H1 (cell line): ENCODE results near the gene PFDN1. TPM values are rescaled to one million over a fixed set of nuclear protein-coding genes. Genes with fewer than 3 reads are reported as not detected.

Experiments used
- CTCF ChIA-PET: fragments of 300-600 bp; sonication (Branson Sonifier 250); formaldehyde crosslinking; loops from one replicate; lab custom pipeline; 2021; ENCODE audit not compliant: partially characterized antibody; lab: Charles Lee
- POLR2A ChIA-PET: fragments of 300-600 bp; sonication (Branson Sonifier 250); formaldehyde crosslinking; loops from one replicate; lab custom pipeline; 2021; ENCODE audit warnings: inconsistent platforms; ENCODE audit not compliant: partially characterized antibody; lab: Charles Lee
- DNase-seq, 2 experiments: peaks; one replicate each; pipeline versions ENCODE4 v3.0.0 to v3.0.0-alpha.2; 2010 to 2022; ENCODE audit warnings: low spot score in 2 of 2, low read depth in 1 of 2, mixed read lengths in 1 of 2
- FAIRE-seq: peaks from 2 replicates; lab custom pipeline; 2011; peaks lifted over from hg19 to GRCh38; lab: Jason Lieb, UNC
- H2AFZ ChIP-seq: 2 replicates; pipeline ENCODE4 v1.8.1; 2012; ENCODE audit warnings: low read length, inconsistent platforms
- H2AK5ac ChIP-seq: 2 replicates; pipeline ENCODE4 v1.6.1; 2013; ENCODE audit warnings: low read depth, low read length
- H2BK120ac ChIP-seq: replicated peaks from 2 replicates; pipeline ENCODE3; 2013; ENCODE audit warnings: low read depth, low read length, inconsistent platforms
- H2BK12ac ChIP-seq: 2 replicates; pipeline ENCODE4 v1.6.1; 2013; ENCODE audit warnings: low read depth, low read length
- H2BK15ac ChIP-seq: 2 replicates; pipeline ENCODE4 v1.6.1; 2013; ENCODE audit warnings: low read length
- H2BK20ac ChIP-seq: 2 replicates; pipeline ENCODE4 v1.6.1; 2013; ENCODE audit warnings: low read length
- H2BK5ac ChIP-seq: 2 replicates; pipeline ENCODE4 v1.6.1; 2013; ENCODE audit warnings: low read depth, low read length
- H3K14ac ChIP-seq: 2 replicates; pipeline ENCODE4 v1.6.1; 2013; ENCODE audit warnings: inconsistent platforms; ENCODE audit not compliant: insufficient read length
- H3K18ac ChIP-seq: 2 replicates; pipeline ENCODE4 v1.6.1; 2013; ENCODE audit warnings: low read length; ENCODE audit errors: extremely low read depth
- H3K23ac ChIP-seq: 2 replicates; pipeline ENCODE4 v1.6.1; 2013; ENCODE audit warnings: inconsistent platforms; ENCODE audit not compliant: insufficient read length
- H3K23me2 ChIP-seq: 2 replicates; pipeline ENCODE4 v1.6.1; 2013; ENCODE audit warnings: low read depth, low read length
- H3K27ac ChIP-seq: 2 replicates; pipeline ENCODE4 v1.6.1; 2011; ENCODE audit warnings: low read depth, low read length, inconsistent platforms
- H3K27me3 ChIP-seq, 4 experiments: replicated peaks in 1 of 4; 1 replicate in 1 of 4; 2 replicates in 3 of 4; pipeline versions ENCODE4 v1.6.1 to v1.8.1; 2011 to 2013; ENCODE audit warnings: low read length in 3 of 4, mild to moderate bottlenecking in 3 of 4, inconsistent platforms in 2 of 4, mixed read lengths in 2 of 4, moderate library complexity in 1 of 4; ENCODE audit not compliant: control insufficient read depth in 3 of 4, insufficient read depth in 3 of 4; ENCODE audit errors: extremely low read depth in 1 of 4
- H3K36me3 ChIP-seq, 4 experiments: 2 replicates each; pipeline versions ENCODE4 v1.6.1 to v1.8.1; 2011 to 2013; ENCODE audit warnings: mild to moderate bottlenecking in 4 of 4, low read length in 3 of 4, moderate library complexity in 2 of 4, control low read depth in 1 of 4, inconsistent platforms in 1 of 4; ENCODE audit not compliant: insufficient read depth in 4 of 4, control insufficient read depth in 2 of 4
- H3K4ac ChIP-seq: replicated peaks from 2 replicates; pipeline ENCODE3; 2013; ENCODE audit warnings: low read length, low read depth, mixed read lengths, inconsistent platforms; ENCODE audit not compliant: insufficient read length
- H3K4me1 ChIP-seq, 4 experiments: replicated peaks in 1 of 4; 1 replicate in 1 of 4; 2 replicates in 3 of 4; pipeline versions ENCODE4 v1.6.1 to v1.8.1; 2011 to 2013; ENCODE audit warnings: low read length in 3 of 4, inconsistent platforms in 2 of 4, mixed read lengths in 1 of 4; ENCODE audit not compliant: insufficient read depth in 4 of 4, control insufficient read depth in 3 of 4
- H3K4me2 ChIP-seq, 2 experiments: 2 replicates each; pipeline versions ENCODE4 v1.6.1 to v1.8.1; 2011 to 2013; ENCODE audit warnings: low read depth in 2 of 2, low read length in 2 of 2, control low read depth in 1 of 2, inconsistent platforms in 1 of 2, mild to moderate bottlenecking in 1 of 2; ENCODE audit not compliant: insufficient read depth in 1 of 2
- H3K4me3 ChIP-seq, 4 experiments: fragments of 200-600, 300-600 bp in 1 of 4; sonication (generic), shearing (Covaris generic), sonication (Bioruptor Twin) in 1 of 4; 2 replicates each; pipeline versions ENCODE4 v1.5.1 to v1.8.1; 2011 to 2016; ENCODE audit warnings: low read length in 4 of 4, low read depth in 3 of 4, control low read depth in 2 of 4, inconsistent platforms in 2 of 4, mild to moderate bottlenecking in 2 of 4, mixed read lengths in 1 of 4, moderate library complexity in 1 of 4; ENCODE audit not compliant: insufficient read depth in 2 of 4; ENCODE audit errors: extremely low read depth in 1 of 4
- H3K56ac ChIP-seq: replicated peaks from 2 replicates; pipeline ENCODE3; 2013; ENCODE audit warnings: low read depth, mild to moderate bottlenecking, mixed read lengths, low read length, inconsistent platforms; ENCODE audit not compliant: insufficient read length
- H3K79me1 ChIP-seq: 2 replicates; pipeline ENCODE4 v1.6.1; 2013; ENCODE audit warnings: low read depth, low read length, control low read depth
- H3K79me2 ChIP-seq, 2 experiments: 2 replicates each; pipeline versions ENCODE4 v1.6.1 to v1.8.1; 2012 to 2013; ENCODE audit warnings: low read length in 2 of 2, mild to moderate bottlenecking in 2 of 2, inconsistent platforms in 1 of 2; ENCODE audit not compliant: insufficient read depth in 2 of 2, control insufficient read depth in 1 of 2
- H3K9ac ChIP-seq, 4 experiments: replicated peaks in 1 of 4; 1 replicate in 1 of 4; 2 replicates in 3 of 4; pipeline versions ENCODE4 v1.6.1 to v1.8.1; 2011 to 2013; ENCODE audit warnings: low read depth in 3 of 4, low read length in 3 of 4, control low read depth in 2 of 4, mild to moderate bottlenecking in 2 of 4, moderate library complexity in 2 of 4, inconsistent platforms in 1 of 4; ENCODE audit errors: extremely low read depth in 1 of 4
- H3K9me3 ChIP-seq, 2 experiments: 2 replicates each; pipeline versions ENCODE4 v1.6.1 to v1.8.1; 2012 to 2013; ENCODE audit warnings: mild to moderate bottlenecking in 2 of 2, moderate library complexity in 2 of 2, control low read depth in 1 of 2, inconsistent platforms in 1 of 2, low read depth in 1 of 2, low read length in 1 of 2, mixed read lengths in 1 of 2; ENCODE audit not compliant: insufficient read depth in 2 of 2
- H4K20me1 ChIP-seq, 2 experiments: replicated peaks in 1 of 2; 2 replicates each; pipeline versions ENCODE3 to v1.8.1; 2011 to 2013; ENCODE audit warnings: inconsistent platforms in 2 of 2, low read length in 2 of 2, mild to moderate bottlenecking in 1 of 2; ENCODE audit not compliant: insufficient read depth in 2 of 2, control insufficient read depth in 1 of 2
- H4K5ac ChIP-seq: 2 replicates; pipeline ENCODE4 v1.6.1; 2013; ENCODE audit warnings: low read length, low read depth, mixed read lengths, inconsistent platforms; ENCODE audit not compliant: insufficient read length
- H4K8ac ChIP-seq: 2 replicates; pipeline ENCODE4 v1.8.0; 2013; ENCODE audit warnings: mild to moderate bottlenecking, moderate library complexity, low read length, inconsistent platforms; ENCODE audit not compliant: insufficient read depth; ENCODE audit errors: extremely low read depth
- H4K91ac ChIP-seq: replicated peaks from 2 replicates; pipeline ENCODE3; 2013; ENCODE audit warnings: low read length, mixed read lengths, inconsistent platforms; ENCODE audit not compliant: insufficient read length
- ASH2L ChIP-seq: fragments of 200-600, 300-600 bp; sonication (generic); IDR thresholded peaks from one replicate; pipeline ENCODE4 v1.7.1; 2017; ENCODE audit warnings: low read length
- ATF3 ChIP-seq: IDR thresholded peaks from 2 replicates; pipeline ENCODE4 v1.6.1; 2011; ENCODE audit warnings: low read depth, mild to moderate bottlenecking, low read length; ENCODE audit not compliant: insufficient read depth
- CHD2 ChIP-seq: IDR thresholded peaks from 2 replicates; pipeline ENCODE4 v1.6.1; 2012; ENCODE audit warnings: low read length, improper control_type of control experiment
- CREB1 ChIP-seq: IDR thresholded peaks from 2 replicates; pipeline ENCODE4 v1.6.1; 2012; ENCODE audit warnings: inconsistent platforms
- CTBP2 ChIP-seq: IDR thresholded peaks from 2 replicates; pipeline ENCODE4 v1.7.0; 2011; ENCODE audit warnings: borderline replicate concordance, mild to moderate bottlenecking, moderate library complexity, mixed read lengths, low read length; ENCODE audit not compliant: insufficient read depth, insufficient read length
- NRF1 ChIP-seq: IDR thresholded peaks from 2 replicates; pipeline ENCODE4 v1.6.1; 2011; ENCODE audit warnings: mild to moderate bottlenecking, low read depth, low read length, improper control_type of control experiment
- RFX5 ChIP-seq: IDR thresholded peaks from 2 replicates; pipeline ENCODE4 v1.6.1; 2011; ENCODE audit warnings: low read depth, low read length, improper control_type of control experiment, borderline replicate concordance
- SRF ChIP-seq: IDR thresholded peaks from 2 replicates; pipeline ENCODE4 v1.6.1; 2011; ENCODE audit warnings: mild to moderate bottlenecking, low read depth, low read length, moderate library complexity
- SUZ12 ChIP-seq: fragments of 200-600 bp; sonication (generic); IDR thresholded peaks from 2 replicates; pipeline ENCODE4 v1.6.1; 2012; ENCODE audit warnings: mild to moderate bottlenecking, inconsistent platforms, low read length, moderate library complexity, mixed read lengths
- TAF1 ChIP-seq: IDR thresholded peaks from 2 replicates; pipeline ENCODE4 v1.6.1; 2011; ENCODE audit warnings: mild to moderate bottlenecking, low read depth, low read length
- whole genome bisulfite sequencing, 2 experiments: shearing (Covaris generic) in 1 of 2; methylation state at CpG; one replicate each; pipeline versions ENCODE4 v1.1.6 to v1.1.7; 2013 to 2015; ENCODE audit warnings: low lambda C conversion rate in 2 of 2, mixed read lengths in 2 of 2, inconsistent platforms in 1 of 2, low coverage in 1 of 2, missing lambda C conversion rate in 1 of 2; ENCODE audit not compliant: insufficient replicate concordance in 2 of 2, insufficient coverage in 1 of 2, insufficient read length in 1 of 2; ENCODE audit errors: extremely low coverage in 1 of 2, missing lambda C conversion rate in 1 of 2; 5-methylcytosine and 5-hydroxymethylcytosine counted together
- polyA plus RNA-seq, 7 experiments: library from polyadenylated mRNA; depleted of rRNA in 3 of 7; stranded (reverse) in 5 of 7; unstranded in 2 of 7; fragments of >200 nt in 5 of 7; fragments of 200-250 nt in 2 of 7; gene quantifications; 1 replicate in 5 of 7; 2 replicates in 1 of 7; 4 replicates in 1 of 7; pipeline versions ENCODE4 v1.2.1 to v1.2.3, GENCODE V29; 2011 to 2013; ENCODE audit warnings: missing spikeins in 2 of 7, mixed read lengths in 2 of 7
- total RNA-seq: library from RNA; stranded (reverse); fragmentation: NEBNext Ultra II Directional; extraction: Animal tissue kit (Norgen Biotek cat#: 25700); gene quantifications from 2 replicates; pipeline ENCODE4 v1.2.1, GENCODE V29; 2021

The PFDN1 gene
- total and polyA plus RNA-seq, 2 of the 8 experiments (the other 6 are each of a cell fraction or from before 2014, with no cell fraction given), result 53.0 to 89.6 TPM

- Histone ChIP-seq H2AFZ (peak within 1 kb of the TSS; percentile 70), H2BK120ac (no peak within 1 kb of the TSS), H4K20me1 (peaks cover 0 to 4% of the 10 kb centered on the region in 2 experiments), H2BK20ac (no peak within 1 kb of the TSS), H2BK15ac (no peak within 1 kb of the TSS), H3K14ac (no peak within 1 kb of the TSS), H3K9ac (peak within 1 kb of the TSS in 3 of 4 experiments; percentile 14 to 53 (median 42); a peak in 5 of 7 replicates), H2BK12ac (no peak within 1 kb of the TSS), H2BK5ac (no peak within 1 kb of the TSS; the same call in 1 of the 2 replicates), H4K5ac (no peak within 1 kb of the TSS), H3K27me3 (peaks cover 0 to 11% (median 5%) of the 10 kb centered on the region in 4 experiments; a peak in 6 of 7 replicates), H4K91ac (no peak within 1 kb of the TSS), H3K27ac (no peak within 1 kb of the TSS), H3K4ac (no peak within 1 kb of the TSS), H3K9me3 (no peaks in the 10 kb centered on the region), H3K4me1 (peaks cover 0 to 16% (median 6%) of the 10 kb centered on the region in 4 experiments; a peak in 5 of 7 replicates), H3K23ac (no peak within 1 kb of the TSS), H3K36me3 (no peaks in the 10 kb centered on the region; a peak in 1 of 8 replicates), H3K56ac (no peak within 1 kb of the TSS), H3K18ac (peak within 1 kb of the TSS; percentile 40; the same call in 1 of the 2 replicates), H3K4me2 (peak within 1 kb of the TSS; percentile 67 to 81), H2AK5ac (no peak within 1 kb of the TSS), H4K8ac (peak within 1 kb of the TSS; percentile 64; the same call in 1 of the 2 replicates), H3K23me2 (peaks cover 4% of the 10 kb centered on the region), H3K79me2 (no peaks in the 10 kb centered on the region), H3K4me3 (peak within 1 kb of the TSS; percentile 48 to 84 (median 77)), H3K79me1 (no peaks in the 10 kb centered on the region; the same call in 1 of the 2 replicates)
- peak; percentile 78 to 88 for DNase-seq
- 10% methylated on average over 31 of the region's 72 CpGs; no CpG with 5 or more reads in 1 of the 2 experiments for WGBS, 2 experiments
- ChIA-PET CTCF (interaction anchor here (0.6 to 15.0 kb wide), 28 partner anchors 9 to 250 kb away, joined by 3 to 676 read pairs (median 6); partner anchors contain the start of genes PFDN1 and SLC4A9), POLR2A (interaction anchor here (0.5 to 4.6 kb wide), 30 partner anchors 9 to 741 kb away, joined by 3 to 64 read pairs (median 6); partner anchors contain the start of genes ANKHD1, EIF4EBP3, IK and NDUFA2)
- FAIRE-seq, result no peak
- TF ChIP-seq ATF3, result no peak
- no peak for TF ChIP-seq CREB1
- TF ChIP-seq CHD2, result no peak
- TF ChIP-seq ASH2L, result peak; percentile 77
- TF ChIP-seq TAF1, result peak; percentile 93
- TF ChIP-seq SRF, result no peak
- no peak for TF ChIP-seq CTBP2
- no peak for TF ChIP-seq SUZ12
- TF ChIP-seq RFX5, result no peak
- TF ChIP-seq NRF1, result no peak
Measured at GRCh38 chr5:140346348-140347221, 43.7 kb upstream of the PFDN1 start, which contains the start of gene HBEGF. Gene HBEGF (minus strand): TSS chr5:140346603. CDS start chr5:140346328, 275 bp downstream.
